HG02981 (cell line): ENCODE measurements around the gene OXLD1.
A peak's percentile ranks its signal among the peaks of the same experiment; 100 is the strongest.

Source experiments
- ATAC-seq: cut with Tn5 transposase; IDR thresholded peaks from one replicate; pipeline ENCODE4 v1.9.1; 2021; ENCODE audit warnings: mild to moderate bottlenecking, moderate library complexity; ENCODE audit not compliant: unreplicated experiment

Gene OXLD1

GRCh38 chr17:81702934-81703746 is 36.7 kb upstream of the OXLD1 start, which contains the start of gene MRPL12:
Gene MRPL12, plus strand, starts transcription at chr17:81703367. Its CDS starts 135 bp downstream, at chr17:81703502.
- ATAC-seq, result peak; percentile 81

- no peak for ATAC-seq
These were observed 35.1 kb upstream of the OXLD1 start for GRCh38 chr17:81701288-81702071.

- no peak for ATAC-seq
These were observed 34.2 kb upstream of the OXLD1 start for GRCh38 chr17:81700353-81701287.

GRCh38 chr17:81697261-81698044 is 31.0 kb upstream of the OXLD1 start:
- ATAC-seq, result no peak

- ATAC-seq, result no peak
These were observed 30.0 kb upstream of the OXLD1 start for GRCh38 chr17:81696218-81696941.

GRCh38 chr17:81695801-81696200 is 29.4 kb upstream of the OXLD1 start:
- no peak for ATAC-seq

- ATAC-seq, result no peak
These were observed 28.8 kb upstream of the OXLD1 start for GRCh38 chr17:81695211-81695610.

- ATAC-seq, result no peak
These were observed 28.4 kb upstream of the OXLD1 start for GRCh38 chr17:81694810-81695209.

- no peak for ATAC-seq
These were observed 27.3 kb upstream of the OXLD1 start for GRCh38 chr17:81693509-81694210.

GRCh38 chr17:81691608-81692007 is 25.2 kb upstream of the OXLD1 start:
- ATAC-seq, result no peak

GRCh38 chr17:81691196-81691595 is 24.8 kb upstream of the OXLD1 start:
- ATAC-seq, result no peak

GRCh38 chr17:81690549-81690948 is 24.1 kb upstream of the OXLD1 start:
- ATAC-seq, result no peak

GRCh38 chr17:81690066-81690465 is 23.7 kb upstream of the OXLD1 start:
- ATAC-seq, result no peak

GRCh38 chr17:81688616-81689015 is 22.2 kb upstream of the OXLD1 start:
- no peak for ATAC-seq

GRCh38 chr17:81687770-81688541 is 21.6 kb upstream of the OXLD1 start:
- ATAC-seq, result no peak

GRCh38 chr17:81686614-81687013 is 20.2 kb upstream of the OXLD1 start:
- ATAC-seq, result no peak

GRCh38 chr17:81685108-81685507 is 18.7 kb upstream of the OXLD1 start:
- ATAC-seq, result no peak

GRCh38 chr17:81684442-81684911 is 18.1 kb upstream of the OXLD1 start:
- ATAC-seq, result no peak
